ENCODE measurements around the gene XPO4.

The XPO4 gene

GRCh38 chr13:20826843-20827560 lies 75.5 kb downstream of the XPO4 start:
- DNase-seq: peak; percentile 61

- DNase-seq: no peak
These were observed 76.2 kb downstream of the XPO4 start for GRCh38 chr13:20826301-20826700.

- DNase-seq: no peak
These were observed 77.1 kb downstream of the XPO4 start for GRCh38 chr13:20825477-20825875.

GRCh38 chr13:20824762-20825476 lies 77.6 kb downstream of the XPO4 start:
- DNase-seq: peak; percentile 20

GRCh38 chr13:20823071-20823470 lies 79.5 kb downstream of the XPO4 start:
- DNase-seq: no peak

- DNase-seq: no peak
These were observed 80.1 kb downstream of the XPO4 start for GRCh38 chr13:20822406-20822805.

GRCh38 chr13:20819715-20820114 lies 82.8 kb downstream of the XPO4 start:
- DNase-seq: no peak

- no peak for DNase-seq
These were observed 87.1 kb downstream of the XPO4 start for GRCh38 chr13:20815464-20815863.

- DNase-seq: peak; percentile 95
These were observed 88.2 kb downstream of the XPO4 start for GRCh38 chr13:20814224-20814910.

- DNase-seq: no peak
These were observed 89.7 kb downstream of the XPO4 start for GRCh38 chr13:20812890-20813289.

GRCh38 chr13:20810808-20811207 lies 91.7 kb downstream of the XPO4 start:
- no peak for DNase-seq

GRCh38 chr13:20808874-20809273 lies 93.7 kb downstream of the XPO4 start:
- no peak for DNase-seq

- DNase-seq: no peak
These were observed 99.2 kb downstream of the XPO4 start for GRCh38 chr13:20803180-20803965.

- no peak for DNase-seq
These were observed 100.8 kb downstream of the XPO4 start for GRCh38 chr13:20801707-20802106.

- DNase-seq: no peak
These were observed 102.7 kb downstream of the XPO4 start for GRCh38 chr13:20799726-20800416.

GRCh38 chr13:20798027-20798426 lies 104.5 kb downstream of the XPO4 start:
- no peak for DNase-seq

GRCh38 chr13:20796791-20797508 lies 105.6 kb downstream of the XPO4 start:
- DNase-seq: no peak

- no peak for DNase-seq
These were observed 112.9 kb downstream of the XPO4 start for GRCh38 chr13:20789665-20790064.

GRCh38 chr13:20788312-20788711 lies 114.2 kb downstream of the XPO4 start:
- no peak for DNase-seq

- no peak for DNase-seq
These were observed 115.4 kb downstream of the XPO4 start for GRCh38 chr13:20787180-20787579.

- no peak for DNase-seq
These were observed 120.3 kb downstream of the XPO4 start for GRCh38 chr13:20782116-20782708.

Data from fibroblast of skin of scalp (primary cell).